Measurements from ENCODE around the gene ANKS6.

Gene ANKS6

DNA sequence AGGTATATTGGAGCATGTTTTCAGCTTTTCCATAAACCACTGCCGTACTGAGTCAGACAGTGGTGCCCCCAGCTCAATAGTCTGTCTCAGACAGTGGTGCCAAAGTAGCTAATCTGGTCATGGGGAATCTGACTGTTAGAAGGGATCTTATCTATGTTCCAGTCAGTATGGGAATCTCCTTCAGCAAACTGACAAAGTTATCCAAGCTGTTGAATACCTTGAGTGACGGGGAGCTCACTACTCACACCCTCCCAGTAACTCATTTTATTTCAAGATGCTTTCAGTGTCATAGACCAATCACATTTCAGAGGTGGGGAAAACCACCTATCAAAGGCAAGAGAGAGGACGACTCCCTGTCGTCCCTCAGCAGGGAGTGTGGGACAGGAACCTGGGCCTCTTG is 18.7 kb downstream of the ANKS6 start:
- TF ChIP-seq CTCF (IDR thresholded peaks at IDR 0.05; ENCODE audit: control extremely low read depth, extremely low read depth, low read depth, missing control alignments) = no peak
- no peak for DNase-seq (ENCODE audit: extremely low spot score)
- CTCF ChIA-PET = interaction anchor here (1.2 to 6.7 kb wide), 5 partner anchors 11 to 465 kb away, joined by 5 to 111 read pairs (median 50); partner anchors contain the start of gene ANKS6
- POLR2A ChIA-PET = no interaction called here

DNA sequence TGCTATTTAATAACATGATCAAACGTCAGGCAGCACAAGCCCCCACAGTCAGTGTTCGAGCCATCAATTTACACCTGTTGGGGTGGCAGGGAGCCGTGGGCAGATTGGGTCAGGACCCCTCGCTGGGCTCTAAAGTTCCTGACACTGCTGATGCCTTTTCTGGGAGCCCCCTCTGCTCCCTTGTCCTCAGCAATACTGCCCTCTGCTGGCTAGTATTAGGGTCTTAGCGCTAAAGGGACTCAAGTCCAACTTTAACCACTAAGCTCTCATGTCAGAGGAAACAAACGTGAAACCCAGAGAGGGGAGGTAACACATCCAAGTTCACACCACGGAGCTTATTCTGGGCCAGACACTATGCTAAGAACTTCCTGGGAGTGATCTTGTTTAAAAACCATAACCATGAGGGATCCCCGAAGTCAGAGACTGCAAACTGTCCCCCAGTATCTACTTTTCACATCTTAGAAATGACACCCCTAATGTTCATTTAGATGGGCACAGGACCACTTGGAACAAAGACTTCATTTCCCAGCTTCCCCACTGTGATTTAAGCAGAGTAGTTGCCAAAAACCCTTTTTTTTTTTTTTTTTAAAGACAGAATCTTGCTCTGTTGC is 20.4 kb downstream of the ANKS6 start:
- POLR2A ChIA-PET = interaction anchor here (0.8 kb wide), 1 partner anchor 463 kb away, joined by 3 read pairs; no protein-coding TSS in a partner anchor
- DNase-seq (ENCODE audit: extremely low spot score) = peak; percentile 77
- CTCF ChIA-PET = interaction anchor here (0.5 to 6.7 kb wide), 50 partner anchors 10 to 1079 kb away, joined by 3 to 111 read pairs (median 4); partner anchors contain the start of genes ANKS6, TBC1D2, TRMO and XPA
- TF ChIP-seq CTCF (IDR thresholded peaks at IDR 0.05; ENCODE audit: control extremely low read depth, extremely low read depth, low read depth, missing control alignments) = peak; percentile 77

- peak; percentile 52 for DNase-seq (ENCODE audit: extremely low spot score)
- CTCF ChIA-PET = interaction anchor here (0.9 to 6.7 kb wide), 28 partner anchors 9 to 852 kb away, joined by 3 to 111 read pairs (median 5); partner anchors contain the start of genes ANKS6 and TRMO
- POLR2A ChIA-PET = no interaction called here
Observed at GRCh38 chr9:98774746-98775145, 21.6 kb downstream of the ANKS6 start.

GRCh38 chr9:98773721-98774120 is 22.6 kb downstream of the ANKS6 start:
- TF ChIP-seq CTCF (IDR thresholded peaks at IDR 0.05; ENCODE audit: control extremely low read depth, extremely low read depth, low read depth, missing control alignments) = no peak
- CTCF ChIA-PET = interaction anchor here (1.5 to 6.7 kb wide), 9 partner anchors 13 to 851 kb away, joined by 4 to 111 read pairs (median 52); partner anchors contain the start of genes ANKS6 and TRMO
- DNase-seq (ENCODE audit: extremely low spot score) = no peak
- POLR2A ChIA-PET = no interaction called here

More at GRCh38 chr9:98774746-98775145, 21.6 kb downstream of the ANKS6 start:
- peak; percentile 28 for TF ChIP-seq CTCF (IDR thresholded peaks at IDR 0.05; ENCODE audit: control extremely low read depth, extremely low read depth, low read depth, missing control alignments)

- ChIA-PET POLR2A (no interaction called here), CTCF (interaction anchor here (1.3 to 6.7 kb wide), 4 partner anchors 19 to 850 kb away, joined by 3 to 90 read pairs (median 13); partner anchors contain the start of gene TRMO)
- TF ChIP-seq CTCF (IDR thresholded peaks at IDR 0.05; ENCODE audit: control extremely low read depth, extremely low read depth, low read depth, missing control alignments) = no peak
- DNase-seq (ENCODE audit: extremely low spot score) = no peak
Observed at GRCh38 chr9:98772364-98773155, 23.8 kb downstream of the ANKS6 start.

- no peak for DNase-seq (ENCODE audit: extremely low spot score)
- CTCF ChIA-PET = interaction anchor here (1.0 to 1.9 kb wide), 5 partner anchors 13 to 456 kb away, joined by 3 to 9 read pairs (median 3); no protein-coding TSS in a partner anchor
- no peak for TF ChIP-seq CTCF (IDR thresholded peaks at IDR 0.05; ENCODE audit: control extremely low read depth, extremely low read depth, low read depth, missing control alignments)
- POLR2A ChIA-PET = no interaction called here
Observed at GRCh38 chr9:98771209-98771874, 25.0 kb downstream of the ANKS6 start.

Data from GM10248 (cell line).